GM19240 (cell line): ENCODE measurements around the gene RDH13.
"Not testable (repeated sequence)": the region's sequence is repeated elsewhere in the genome, so short reads cannot be mapped to it uniquely, and the experiment has no call there.

Source experiments
- DNase-seq: peaks from one replicate; pipeline ENCODE4 v3.0.0; 2011; ENCODE audit warnings: low spot score; ENCODE audit not compliant: insufficient read length

RDH13 gene, protein sequence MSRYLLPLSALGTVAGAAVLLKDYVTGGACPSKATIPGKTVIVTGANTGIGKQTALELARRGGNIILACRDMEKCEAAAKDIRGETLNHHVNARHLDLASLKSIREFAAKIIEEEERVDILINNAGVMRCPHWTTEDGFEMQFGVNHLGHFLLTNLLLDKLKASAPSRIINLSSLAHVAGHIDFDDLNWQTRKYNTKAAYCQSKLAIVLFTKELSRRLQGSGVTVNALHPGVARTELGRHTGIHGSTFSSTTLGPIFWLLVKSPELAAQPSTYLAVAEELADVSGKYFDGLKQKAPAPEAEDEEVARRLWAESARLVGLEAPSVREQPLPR

GRCh38 chr19:55062735-55063491 lies at the start of gene RDH13:
TSS of gene RDH13 (minus strand) at chr19:55063148. CDS start at chr19:55063032, 116 bp downstream.
- peak; percentile 99 for DNase-seq

DNA sequence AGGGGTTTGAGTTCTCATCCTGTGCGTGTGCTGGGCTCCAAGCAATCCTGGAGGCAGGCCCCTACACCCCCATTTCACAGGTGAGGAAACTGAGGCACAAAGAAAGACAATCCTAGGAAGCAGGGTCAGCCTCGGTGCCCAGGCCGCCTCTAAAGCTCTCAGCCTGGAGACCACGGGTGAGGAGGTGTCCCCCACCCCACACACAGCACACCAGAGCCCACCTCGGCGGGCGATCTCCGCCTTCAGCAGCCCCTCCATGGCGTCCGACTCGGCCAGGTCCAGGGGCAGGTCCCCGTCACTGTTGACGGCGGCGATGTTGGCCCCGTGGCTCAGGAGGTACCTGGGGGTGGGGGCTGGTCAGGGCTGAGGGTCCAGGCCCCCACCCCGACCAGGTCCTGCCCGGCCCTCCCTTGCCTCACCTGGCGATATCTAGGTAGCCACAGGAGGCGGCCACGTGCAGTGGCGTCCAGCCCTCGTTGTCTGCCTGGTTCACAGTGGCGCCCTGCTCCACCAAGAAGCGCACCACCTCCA lies 49.4 kb upstream of the RDH13 start:
- no peak for DNase-seq

DNA sequence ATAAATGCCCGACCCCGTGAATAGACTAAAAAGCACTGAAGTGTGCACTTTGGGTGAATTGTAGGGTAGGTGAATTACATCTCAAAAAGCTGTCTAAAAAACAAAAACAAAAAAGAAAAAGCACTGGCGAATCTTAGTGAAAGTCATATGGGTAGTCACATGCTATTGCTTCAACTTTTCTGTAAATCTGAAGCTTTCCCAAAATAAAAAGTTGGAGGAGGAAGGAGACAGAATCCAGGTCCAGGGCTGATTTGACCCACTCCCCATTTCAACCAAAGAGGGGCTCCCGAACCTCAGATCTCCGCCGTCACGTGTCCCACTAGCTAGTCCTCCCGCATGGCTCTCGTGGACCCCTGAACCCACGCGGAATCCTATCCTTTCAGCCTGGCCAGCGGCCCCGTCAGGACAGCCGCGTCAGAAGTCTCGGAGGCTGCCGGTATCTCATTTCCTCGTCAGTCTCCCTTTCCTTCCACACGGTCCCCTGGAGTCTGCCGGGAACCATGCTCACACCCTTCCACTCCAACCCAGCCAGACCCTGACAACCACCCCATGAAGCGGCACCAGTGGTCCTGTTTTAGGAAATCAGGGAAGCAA lies 48.4 kb upstream of the RDH13 start:
- DNase-seq = no peak

DNA sequence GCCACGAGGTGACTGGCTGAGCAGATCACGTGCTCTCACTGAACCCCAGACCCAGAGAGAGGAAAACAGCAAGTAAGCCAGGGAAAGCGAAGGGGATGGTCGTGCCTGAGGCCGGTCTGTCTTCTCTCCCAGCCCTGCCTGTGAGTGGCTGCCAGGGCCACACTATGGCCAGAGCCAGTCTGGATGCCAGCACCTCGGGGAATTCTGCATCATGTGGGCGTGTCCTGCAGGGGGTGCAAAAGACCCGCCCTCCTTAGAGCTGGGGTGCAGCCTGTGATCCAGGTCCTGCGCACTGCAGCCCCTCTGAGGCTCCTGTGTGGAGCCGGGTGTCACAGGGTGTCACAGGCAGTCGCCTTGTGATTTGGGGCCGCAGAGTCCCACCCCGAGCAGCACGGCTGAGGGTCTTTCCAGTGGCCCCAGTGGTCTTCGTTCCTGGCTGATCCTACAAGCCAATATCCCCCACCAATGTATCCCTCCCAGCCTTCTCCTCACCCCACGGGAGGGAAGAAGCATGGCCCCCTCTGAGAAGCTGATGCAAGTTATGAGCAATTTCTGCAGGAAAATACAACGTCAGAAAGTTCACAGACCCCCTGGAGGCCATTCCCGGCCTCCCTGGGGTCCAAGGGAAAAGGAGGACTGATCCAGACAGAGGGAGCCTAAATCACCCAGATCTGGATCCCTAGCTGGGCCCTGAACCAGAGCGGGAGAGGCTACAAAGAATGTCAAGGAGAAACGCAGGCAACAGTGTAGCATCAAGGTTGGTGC lies 46.8 kb upstream of the RDH13 start:
- no peak for DNase-seq

GRCh38 chr19:55107252-55107651 lies 44.3 kb upstream of the RDH13 start:
- not testable (repeated sequence) for DNase-seq

- no peak for DNase-seq
These were observed 43.6 kb upstream of the RDH13 start for GRCh38 chr19:55106591-55106990.

DNA sequence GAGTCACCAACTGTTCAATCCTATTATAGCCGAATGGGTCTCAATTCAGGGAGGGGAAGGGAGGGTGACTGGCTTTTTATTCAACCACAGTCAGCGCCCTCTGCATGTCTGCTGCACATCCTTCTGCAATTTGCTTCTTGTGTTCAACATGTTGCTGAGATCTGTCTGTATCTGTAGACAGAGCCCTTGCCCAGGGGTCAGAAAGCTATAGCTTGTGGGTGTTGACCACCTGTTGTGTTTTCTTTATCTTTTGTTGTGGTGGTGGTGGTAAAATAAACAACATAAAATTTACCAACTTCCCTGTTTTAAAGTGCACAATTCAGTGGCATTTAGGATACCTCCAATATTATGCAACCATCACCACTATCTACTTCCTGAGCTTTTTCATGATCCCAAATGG lies 42.3 kb upstream of the RDH13 start:
- no peak for DNase-seq

GRCh38 chr19:55103190-55103589 lies 40.2 kb upstream of the RDH13 start:
- DNase-seq = no peak

DNA sequence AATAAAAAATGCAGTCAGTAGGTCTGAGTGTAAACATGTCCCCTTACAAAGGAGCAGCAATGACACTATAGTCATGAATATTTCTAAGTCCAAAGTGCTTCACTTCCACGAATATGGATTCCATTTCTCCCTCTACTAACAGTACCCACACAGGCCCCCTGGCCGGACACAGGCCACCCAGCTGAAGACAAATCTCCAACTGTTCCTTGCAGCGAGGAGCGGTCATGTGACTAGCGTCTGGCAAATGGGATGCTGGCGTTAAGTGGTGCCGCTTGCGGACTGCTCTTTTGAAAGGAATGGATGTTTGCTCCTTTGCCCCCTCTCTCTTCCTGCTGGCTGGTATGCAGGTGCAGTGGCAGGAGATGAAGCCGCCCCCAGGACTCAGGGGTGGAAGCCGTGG lies 38.3 kb upstream of the RDH13 start:
- no peak for DNase-seq

DNA sequence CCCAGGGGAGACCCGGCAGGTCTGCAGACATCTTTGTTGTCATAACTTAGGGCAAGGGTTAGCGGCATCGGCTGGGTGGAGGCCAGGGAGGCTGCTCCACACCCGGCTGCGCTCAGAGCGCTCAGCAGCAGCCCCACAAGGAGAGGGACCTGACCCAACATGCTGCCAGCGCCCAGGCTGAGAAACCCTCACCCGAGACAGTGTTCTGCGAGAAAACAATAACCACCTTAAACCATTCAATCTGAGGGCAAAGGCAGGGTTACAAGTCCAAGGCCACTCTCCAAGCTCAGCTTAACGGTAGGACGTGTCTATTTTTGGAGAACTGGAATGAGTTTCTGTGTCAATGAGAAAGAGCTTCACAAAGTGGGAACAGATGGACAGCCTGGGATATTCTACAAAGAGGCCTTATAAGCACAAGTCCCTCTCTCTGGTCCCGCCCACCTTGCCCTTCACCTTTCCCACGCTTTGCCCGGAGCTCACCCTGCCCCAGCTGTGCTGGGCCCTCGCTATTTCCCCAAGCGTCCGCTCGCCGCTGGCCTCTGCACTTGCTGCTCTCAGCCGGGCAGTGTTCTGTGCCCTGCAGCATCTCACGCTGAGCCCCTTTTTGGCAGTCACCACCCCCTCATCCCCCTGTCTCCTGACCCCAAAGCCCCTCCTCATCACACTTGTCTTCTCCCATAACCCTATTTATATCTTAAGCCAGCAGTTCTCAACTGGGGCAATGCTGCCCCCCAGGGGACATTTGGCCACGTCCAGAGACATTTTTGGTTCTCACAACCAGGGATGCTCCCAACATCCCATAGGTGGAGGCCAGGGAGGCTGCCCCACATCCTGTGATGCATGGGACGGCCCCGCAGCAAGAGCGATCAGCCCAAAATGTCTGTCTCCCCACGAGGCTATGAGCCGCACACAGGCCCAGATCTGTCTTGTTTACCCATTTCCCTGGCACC lies 36.9 kb upstream of the RDH13 start:
- DNase-seq = no peak

DNA sequence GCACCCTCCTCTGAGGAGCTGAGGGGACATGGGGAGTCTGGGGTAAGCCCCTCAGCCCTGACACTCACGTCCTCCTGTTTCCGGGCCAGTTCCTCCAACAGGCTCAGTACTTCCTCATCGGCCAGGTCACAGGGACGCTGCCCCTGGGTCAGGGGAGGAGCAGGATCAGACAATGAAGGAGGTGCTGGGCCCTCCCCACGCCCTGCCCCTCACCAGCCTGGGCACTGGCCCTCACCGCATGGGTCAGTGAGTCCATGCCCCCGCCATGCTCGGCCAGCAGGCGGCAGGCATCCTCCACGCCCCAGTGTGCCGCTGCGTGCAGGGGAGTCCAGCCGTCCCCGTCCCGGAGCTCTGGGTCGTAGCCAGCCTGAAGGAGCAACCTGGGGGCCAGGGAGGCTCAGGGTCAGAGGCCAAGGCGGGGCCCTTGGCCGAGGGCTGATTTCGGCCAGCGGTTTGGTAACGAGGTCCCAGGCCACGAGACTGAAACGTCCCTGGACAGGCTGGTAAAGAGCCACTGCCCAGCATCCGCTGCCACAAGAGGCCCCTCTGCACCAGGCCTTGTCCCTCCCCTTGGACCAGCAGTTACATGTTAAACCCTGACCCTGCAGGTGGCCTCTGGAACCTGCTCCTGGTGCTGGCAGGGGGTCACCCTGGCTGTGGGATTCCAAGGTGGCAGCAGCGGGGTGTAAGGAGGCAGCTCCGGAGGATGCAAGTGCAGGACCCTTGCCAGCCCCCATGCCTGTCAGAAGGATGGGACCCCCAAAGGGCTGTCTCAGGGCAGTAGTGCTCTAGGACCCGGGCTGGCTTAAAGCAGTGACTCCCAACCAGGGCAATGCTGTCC lies 36.0 kb upstream of the RDH13 start:
- no peak for DNase-seq

- no peak for DNase-seq
These were observed 35.1 kb upstream of the RDH13 start for GRCh38 chr19:55097864-55098715.

- no peak for DNase-seq
These were observed 33.2 kb upstream of the RDH13 start for GRCh38 chr19:55096061-55096701.

- no peak for DNase-seq
These were observed 32.5 kb upstream of the RDH13 start for GRCh38 chr19:55095260-55096060.

DNA sequence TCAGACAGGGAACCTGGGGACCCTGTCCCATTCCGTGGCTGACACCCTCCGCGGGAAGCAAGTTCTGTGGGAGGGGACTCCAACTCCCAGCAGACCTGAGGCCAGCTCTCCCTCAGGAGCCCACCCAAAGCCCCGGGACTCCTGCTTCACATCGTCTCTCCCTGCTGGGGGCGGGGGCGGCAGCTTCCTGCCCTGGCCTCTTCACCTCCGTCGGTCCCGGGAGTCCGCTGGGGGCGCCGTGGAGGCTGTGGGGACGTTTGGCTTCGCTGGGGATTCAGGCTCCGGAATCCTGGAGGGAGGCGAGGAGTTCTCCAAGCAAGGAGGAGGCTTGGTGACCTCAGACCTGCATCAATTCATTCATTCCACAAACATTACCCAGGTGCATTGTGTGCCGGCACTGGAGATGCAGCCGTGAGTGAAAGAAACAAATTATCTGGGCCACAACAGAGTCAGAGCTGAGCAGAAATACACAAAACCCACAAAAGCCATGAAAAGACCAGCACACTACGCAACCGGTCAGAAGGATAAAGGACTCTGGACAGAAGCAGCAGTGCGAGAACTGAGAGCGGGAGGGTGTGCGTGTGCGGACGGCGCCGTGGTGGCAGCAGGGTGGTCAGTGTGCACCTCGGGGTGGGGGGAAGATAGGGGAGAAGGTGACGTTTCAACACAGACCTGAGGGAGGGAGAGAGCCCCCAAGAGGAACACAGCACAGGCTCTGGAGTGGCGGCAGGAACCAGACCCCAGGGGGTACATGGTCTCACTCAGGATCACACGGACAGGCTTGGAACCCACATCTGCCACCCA lies 31.7 kb upstream of the RDH13 start:
- no peak for DNase-seq
